GOT3 (cell line): ENCODE results near the gene ATP1B3.
"Not testable (repeated sequence)": the region's sequence is repeated elsewhere in the genome, so short reads cannot be mapped to it uniquely, and the experiment has no call there.

Source experiments
- DNase-seq: peaks from one replicate; lab custom pipeline; 2025; ENCODE audit warnings: mixed read lengths; lab: John Stamatoyannopoulos, UW

Gene ATP1B3

DNA sequence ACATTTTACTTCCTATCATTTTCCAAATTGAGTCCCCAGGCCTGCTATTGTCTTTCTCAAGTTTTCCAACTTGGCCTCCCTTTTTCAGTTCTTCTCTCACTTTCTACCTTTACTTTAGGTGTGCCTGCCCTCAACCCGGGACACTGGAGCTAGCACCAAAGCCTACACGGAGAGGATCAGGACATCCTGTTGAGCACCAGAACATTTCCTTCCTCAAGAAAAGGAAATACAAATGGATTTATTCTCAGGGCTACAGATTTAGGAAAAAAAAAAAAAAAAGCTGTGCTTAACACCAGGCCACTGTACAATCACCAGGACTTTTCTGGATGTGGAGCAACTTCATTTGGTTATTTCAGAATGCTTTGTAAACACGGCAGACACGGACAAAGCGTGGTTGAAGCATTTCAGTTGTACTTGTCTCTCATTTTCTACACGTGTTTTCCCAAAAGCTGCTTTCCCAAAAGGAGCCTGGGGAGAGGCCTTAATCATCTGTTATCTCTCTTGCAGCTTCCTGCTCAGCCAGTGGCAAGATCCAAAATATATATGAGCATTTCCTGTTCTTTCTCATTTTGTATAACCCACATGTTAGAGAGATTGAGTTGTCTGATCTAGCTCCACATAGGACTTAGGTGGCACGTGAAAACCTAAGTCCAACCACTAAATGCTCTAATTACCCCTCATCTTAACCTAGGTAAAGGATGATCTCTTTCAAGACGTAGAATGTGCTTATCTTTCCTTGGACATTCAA lies 15.5 kb upstream of the ATP1B3 start:
- DNase-seq: no peak

DNA sequence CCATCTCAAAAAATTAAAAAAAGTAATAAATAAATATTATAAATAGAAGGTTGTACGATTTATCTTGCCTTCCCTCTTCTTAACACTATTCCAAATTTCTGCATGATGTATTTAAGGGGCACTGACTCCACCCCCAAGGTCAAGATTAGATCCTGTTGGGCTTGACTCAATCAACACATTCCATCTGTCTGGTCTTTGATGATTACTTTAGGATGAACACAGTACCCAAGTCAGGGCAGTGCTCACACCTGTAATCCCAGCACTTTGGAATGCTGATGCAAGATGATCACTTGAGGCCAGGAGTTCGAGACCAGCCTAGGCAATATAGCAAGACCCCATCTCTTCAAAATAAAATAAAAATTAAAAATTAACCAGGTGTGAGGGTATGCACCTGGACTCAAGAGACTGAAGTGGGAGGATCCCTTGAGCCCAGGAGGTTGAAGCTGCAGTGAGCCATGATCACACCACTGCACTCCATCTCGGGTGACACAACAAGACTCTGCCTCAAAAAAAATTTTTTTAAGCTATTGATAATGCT lies 14.1 kb upstream of the ATP1B3 start:
- DNase-seq: no peak

DNA sequence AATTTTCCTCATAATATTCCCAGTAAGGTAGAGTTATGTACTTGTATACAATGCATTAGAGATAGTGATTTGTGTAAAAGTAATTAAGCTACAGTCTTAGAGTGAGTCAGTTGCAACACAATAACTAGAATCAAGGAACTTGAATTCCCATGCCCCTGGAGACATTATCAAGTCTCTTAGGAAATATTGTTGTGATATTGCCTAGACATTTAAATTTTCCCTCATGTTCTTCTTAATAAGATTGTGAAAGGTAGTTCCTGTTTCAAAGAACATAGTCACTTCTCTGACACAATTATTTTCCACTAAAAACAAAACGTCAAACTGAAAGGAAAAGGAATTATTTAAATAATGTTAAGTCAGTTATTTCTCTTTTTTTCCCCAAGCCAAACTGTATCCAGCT lies 13.0 kb upstream of the ATP1B3 start:
- DNase-seq: no peak

DNA sequence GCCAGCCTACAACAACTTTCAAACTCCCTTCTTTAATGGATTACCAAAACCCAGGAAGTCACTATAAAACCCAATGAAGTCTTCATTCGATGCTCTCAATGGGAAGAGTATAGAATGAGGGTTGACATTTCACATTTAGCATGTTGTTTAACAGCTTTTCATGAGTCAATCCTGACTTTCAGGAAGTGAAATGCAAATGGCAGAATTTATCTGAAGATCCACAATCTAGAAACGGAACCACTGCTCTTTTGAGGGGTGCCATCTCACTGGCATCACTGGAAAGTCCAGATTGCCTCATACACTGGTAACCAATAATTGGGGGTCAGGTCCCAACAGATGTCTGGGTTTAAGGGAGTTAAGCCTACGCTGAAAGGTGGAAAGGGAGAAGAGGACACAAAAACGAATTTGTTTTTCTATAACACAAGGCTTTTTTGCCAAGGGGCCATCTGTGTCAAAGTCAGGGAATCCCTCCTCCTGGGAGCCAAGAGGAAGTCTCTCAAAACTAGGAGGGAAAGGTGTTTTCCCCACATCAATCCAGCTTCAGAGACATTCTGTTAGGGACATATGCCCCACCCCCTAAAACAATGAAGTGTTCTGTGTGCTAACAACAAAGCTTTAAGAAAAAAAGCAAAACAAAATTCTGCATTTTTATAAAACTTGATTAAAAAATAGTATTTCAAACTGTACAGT lies 12.0 kb upstream of the ATP1B3 start:
- DNase-seq: no peak

DNA sequence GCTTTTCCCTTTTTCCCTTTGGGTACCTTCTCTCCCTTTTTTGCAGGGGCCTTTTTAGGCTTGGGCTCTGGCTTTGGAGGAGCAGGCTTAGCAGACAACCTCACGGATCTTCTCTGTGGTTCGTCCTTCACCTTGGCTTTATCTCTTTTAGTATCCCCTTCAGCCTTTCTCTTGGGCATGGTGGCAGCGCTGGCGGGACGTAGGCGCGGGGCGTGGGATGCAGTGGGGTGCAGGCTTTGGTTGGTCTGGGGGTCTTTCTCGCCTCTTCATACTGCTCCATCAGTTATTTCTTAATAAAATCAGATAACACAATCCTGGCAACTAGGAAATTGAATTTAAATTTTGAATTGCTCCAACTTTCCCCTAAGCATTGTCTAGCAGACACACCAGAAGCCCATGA lies 11.3 kb upstream of the ATP1B3 start:
- no peak for DNase-seq

DNA sequence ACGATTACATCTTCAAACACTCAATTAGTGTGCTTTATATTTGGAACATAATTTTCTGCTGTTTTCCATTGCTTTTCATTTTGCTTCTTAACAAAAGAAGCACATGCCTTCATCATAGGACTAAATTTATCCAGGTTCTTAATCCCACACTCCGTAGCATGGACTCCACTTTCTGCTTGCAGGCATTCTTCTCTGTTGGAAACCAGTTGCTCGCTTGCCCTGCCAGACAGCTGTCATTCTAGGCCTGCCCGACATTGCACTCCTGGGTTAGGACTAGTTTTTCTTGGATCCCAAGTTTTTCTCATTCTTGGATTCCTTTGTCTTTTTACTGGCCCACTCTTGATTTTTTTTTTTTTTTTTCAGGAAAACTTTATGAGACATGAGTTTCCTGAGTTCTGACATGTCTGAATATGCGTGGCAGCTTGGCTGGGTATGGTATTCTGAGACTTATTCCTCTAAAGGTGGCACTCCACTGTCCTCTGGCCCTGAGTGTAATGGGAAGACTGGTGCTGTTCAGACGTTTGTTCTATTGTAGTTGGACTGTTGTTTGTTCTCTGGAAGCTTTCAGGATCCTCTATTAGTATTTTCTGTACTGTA lies 6.3 kb upstream of the ATP1B3 start:
- no peak for DNase-seq

DNA sequence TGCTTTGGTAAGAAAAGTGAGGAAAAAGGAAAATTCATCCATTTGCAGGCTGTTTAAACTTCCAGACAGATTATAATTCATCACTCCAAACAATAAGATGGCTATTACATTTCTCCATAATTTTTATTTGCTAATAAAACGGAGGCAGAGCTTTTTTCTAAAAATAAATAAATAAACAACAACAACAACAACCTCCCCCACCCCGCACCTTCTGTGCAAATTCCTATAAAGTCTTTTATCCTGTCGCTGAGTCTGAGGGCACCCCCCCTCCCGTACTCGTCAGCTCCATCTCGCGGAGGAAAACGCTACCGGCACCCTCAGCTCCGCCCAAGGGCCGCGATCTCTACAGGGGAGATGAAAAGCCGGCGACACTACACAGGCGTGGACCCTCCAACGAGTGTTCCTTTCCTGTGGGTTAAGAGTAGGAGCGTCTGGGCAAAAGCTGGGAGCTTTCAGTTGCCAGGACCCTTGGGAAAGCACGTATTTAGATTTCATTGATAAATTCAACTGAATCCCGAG lies 1.0 kb upstream of the ATP1B3 start:
- DNase-seq: peak; percentile 33

DNA sequence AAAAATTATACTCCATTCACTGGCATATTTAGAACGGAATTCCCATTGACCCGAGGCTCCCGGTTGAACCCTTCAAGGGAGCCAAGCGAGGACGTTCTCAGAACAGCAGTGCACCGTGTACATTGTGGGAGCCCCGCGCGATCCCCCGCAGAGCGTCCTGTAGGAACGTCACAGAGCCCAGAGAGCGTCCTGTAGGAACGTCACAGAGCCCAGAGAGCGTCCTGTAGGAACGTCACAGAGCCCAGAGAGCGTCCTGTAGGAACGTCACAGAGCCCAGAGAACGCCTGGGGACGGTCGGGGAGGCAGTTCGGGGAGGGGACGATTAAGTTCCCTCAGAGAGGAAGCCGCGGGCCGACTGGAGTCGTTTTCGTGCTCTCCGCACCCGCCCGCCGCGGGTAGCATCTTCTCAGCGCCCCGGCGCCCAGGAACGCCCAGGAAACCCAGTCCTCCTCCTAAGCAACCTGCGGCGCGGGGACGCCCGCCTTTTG lies 506 bp upstream of the ATP1B3 start:
- no peak for DNase-seq

DNA sequence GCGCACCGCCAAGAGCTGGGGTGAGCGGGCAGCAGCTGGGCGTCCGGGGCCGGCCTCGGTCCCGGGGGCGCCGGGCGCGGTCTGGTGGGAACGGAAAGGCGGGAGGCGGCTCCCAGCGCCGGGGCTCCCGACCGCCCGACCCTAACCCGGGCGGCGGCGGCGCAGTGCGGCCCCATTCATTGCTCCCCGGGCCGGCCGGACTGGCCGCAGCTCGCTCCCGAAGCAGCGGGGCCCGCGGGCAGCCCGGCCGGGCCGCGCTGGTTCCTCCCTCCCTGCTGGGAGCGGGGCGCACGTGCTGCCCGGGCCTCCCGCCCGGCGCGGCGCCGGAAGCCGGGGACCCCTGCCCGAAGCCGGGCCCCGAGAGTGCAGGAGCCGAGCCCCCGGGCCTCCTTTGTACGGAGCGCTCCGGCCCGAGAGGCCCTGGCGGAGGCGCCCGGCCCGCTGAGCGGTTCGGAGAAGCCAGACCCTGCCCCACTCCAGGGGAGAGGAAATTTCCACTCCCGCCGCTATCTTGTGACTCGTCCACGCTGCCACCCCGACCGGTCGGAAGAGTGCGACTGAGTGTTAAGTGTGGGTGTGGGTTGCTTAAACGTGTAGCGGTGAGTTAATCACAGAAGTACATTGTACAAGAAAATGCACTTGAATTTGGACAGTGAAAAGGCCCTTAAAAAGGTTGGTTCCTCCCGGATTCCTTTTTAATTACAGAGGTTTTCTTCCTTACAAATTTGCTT lies 613 bp downstream of the ATP1B3 start:
- no peak for DNase-seq

DNA sequence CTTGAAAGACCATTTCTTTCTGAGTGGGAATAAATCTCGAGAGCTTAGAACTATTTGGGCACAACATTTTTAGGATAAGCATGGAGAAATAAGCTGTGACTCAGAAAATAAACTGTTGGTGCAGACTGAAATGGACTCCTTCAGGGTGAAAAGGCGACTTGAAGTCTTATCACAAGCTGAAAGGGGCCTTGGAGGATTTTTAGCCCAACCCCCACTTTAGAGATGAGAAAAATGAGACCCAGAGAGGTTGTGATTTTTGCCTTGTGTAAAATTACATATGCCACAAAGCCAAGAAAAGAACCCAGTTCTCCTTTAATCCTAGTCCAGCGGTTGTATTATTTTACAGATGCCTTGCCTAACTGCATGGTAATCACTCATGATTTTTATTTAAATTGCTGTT lies 1.5 kb downstream of the ATP1B3 start:
- no peak for DNase-seq

DNA sequence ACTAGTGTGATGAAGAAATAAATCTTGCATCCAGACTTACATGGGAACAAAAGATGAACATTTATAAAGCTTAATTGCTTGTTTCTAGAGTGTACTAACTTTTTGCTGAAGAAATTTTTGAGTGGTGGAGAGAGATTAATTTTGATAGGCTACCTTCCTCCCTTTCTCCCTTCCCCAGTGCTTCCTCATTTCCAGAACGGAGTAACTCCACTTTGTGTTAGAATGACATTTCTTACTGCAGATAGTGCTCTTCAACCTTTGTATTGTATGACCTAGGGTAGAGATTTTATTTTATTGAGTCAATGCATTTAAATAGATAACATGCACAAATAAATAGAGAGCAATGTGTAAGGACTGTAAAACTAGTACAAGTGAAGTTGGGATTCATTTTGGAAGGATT lies 1.9 kb downstream of the ATP1B3 start:
- no peak for DNase-seq

DNA sequence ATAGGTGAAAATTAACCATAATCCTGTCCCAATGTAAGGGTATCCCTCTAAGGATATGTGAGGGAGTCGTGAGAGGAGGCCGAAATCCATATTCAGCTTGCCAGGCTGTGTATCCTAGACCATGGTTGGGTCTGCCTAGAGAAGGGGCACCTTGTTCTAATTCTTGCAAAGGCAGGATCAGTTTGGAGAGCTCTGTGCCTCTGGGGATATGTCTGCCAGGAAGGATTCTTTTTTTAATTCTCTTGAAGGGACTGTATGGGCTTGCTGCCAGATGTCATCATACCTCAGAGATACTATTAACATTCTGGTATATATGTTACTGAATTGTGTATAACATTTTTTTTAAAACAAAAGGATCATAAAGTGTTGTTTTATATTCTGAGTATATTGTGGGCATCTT lies 2.4 kb downstream of the ATP1B3 start:
- DNase-seq: no peak

DNA sequence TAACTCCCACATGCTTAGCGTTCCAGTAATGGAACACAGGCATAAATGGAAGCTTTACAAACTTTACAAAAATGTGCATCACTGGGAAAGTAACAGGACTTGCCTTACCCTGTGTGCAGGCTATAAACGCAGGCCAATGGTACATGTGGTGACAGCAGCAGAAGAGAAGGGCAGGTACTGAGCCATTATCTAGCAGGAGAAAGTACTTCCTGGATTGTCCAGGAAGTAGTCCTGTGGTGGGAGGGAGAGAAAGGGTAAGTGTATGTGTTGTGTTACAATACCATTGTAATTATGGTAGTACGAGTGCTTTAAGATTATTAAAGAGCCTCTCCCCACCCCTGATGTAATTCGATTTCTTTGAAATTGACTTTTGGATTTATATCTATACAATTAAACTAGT lies 5.3 kb downstream of the ATP1B3 start:
- DNase-seq: no peak

DNA sequence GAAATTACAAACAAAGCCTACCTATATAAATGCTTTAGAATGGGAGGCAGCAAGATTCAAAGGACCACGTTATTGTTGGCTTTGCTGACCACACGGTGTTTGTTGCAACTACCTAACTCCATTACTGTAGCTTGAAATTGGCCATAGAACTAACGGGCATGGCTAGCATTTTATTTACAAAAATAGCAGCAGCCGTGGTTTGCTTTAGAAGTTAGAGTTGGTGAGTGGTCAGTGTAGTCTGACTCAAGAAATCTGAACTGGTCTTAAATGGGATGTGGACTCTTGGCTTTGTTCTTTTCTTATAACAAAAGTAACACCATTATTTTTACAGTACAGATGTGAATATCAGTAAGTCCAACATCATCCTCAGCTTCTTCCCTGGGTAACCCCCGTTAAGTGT lies 10.6 kb downstream of the ATP1B3 start:
- no peak for DNase-seq

DNA sequence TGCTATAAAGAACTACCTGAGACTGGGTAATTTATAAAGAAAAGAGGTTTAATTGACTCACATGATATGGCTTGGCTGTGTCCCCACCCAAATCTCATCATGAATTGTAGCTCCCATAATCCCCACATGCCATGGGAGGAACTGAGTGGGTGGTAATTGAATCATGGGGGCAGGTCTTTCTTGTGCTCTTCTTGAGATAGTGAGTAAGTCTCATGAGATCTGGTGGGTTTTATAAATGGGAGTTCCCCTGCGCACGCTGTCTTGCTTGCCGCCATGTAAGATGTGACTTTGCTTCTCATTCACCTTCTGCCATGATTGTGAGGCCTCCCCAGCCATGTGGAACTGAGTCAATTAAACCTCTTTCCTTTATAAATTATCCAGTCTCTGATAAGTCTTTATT lies 12.1 kb downstream of the ATP1B3 start:
- DNase-seq: not testable (repeated sequence)

DNA sequence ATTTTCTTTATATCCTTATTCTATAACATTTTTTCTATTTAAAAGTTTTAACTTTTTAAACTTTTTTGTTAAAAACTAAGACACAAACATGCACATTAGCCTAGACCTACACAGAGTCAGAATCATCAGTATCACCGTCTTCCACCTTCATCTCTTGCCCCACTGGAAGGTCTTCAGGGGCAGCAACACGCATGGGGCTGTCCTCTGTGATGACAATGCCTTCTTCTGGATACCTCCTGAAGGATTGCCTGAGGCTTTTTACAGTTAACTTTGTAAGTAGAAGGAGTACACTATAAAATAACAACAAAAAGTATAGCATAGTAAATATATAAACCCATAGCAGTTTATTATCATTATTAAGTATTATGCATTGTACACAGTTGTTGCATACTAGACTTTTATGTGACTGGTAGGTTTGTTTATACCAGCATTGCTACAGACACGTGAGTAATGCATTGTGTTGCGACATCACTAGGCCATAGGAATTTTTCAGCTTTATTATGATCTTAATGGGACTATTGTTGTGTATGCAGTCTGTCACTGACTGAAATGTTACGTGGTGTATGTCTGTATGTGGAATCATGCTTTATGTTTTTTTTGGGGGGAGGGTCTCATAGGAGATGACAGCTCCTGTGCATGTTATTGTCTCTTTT lies 18.2 kb downstream of the ATP1B3 start:
- no peak for DNase-seq

DNA sequence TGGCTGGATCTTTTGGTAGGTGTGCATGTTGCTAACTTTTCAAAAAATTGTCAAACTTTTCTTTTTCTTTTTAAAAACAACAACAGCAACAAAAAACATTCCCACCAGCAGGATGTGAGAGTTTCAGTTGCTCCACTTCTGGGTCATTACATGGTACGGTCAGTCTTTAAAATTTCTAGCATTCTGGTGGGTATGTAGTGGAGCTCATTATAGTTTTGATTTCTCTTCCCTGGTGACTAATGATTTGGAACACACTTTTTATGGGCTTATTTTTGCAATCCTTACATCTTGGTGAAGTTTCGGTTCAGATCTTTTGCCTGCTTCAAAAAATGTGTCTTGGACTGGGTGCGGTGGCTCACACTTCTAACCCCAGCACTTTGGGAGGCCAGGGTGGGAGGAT lies 19.3 kb downstream of the ATP1B3 start:
- DNase-seq: no peak

DNA sequence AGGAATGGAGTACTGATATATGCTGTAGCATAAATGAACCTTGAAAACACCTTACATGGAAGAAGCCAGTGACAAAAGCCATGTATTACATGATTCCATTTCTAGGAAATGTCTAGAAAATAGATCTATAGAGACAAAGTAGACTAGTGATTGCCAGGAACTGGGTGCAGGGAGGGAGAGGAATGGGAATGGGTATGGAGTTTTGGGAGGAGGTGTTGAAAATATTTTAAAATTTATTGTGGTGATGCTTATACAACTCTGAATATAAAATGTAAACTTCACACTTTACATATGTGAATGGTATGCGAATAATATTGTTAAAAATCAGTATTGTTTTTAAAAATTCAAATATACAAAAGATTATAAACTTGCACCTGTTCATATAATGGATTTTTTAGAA lies 22.5 kb downstream of the ATP1B3 start:
- no peak for DNase-seq

DNA sequence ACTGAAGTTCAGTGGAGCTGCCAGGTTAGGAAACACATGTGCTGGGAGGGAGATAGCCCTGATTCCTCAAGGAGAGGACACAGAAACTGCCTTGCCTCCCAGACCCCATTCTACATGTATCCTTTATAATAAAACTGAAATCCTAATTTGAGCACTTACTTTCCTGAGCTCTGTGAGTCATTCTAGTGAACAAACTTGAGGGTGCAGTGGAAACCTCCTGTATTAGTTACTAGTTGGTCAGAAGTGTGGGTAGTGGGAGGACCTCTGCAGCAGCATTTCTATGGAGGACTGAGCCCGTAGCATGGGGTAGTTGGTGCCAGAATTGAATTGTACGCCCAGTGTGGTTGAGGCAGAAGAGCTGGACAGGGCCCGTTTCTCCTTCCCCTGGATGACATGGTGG lies 23.9 kb downstream of the ATP1B3 start:
- DNase-seq: no peak

DNA sequence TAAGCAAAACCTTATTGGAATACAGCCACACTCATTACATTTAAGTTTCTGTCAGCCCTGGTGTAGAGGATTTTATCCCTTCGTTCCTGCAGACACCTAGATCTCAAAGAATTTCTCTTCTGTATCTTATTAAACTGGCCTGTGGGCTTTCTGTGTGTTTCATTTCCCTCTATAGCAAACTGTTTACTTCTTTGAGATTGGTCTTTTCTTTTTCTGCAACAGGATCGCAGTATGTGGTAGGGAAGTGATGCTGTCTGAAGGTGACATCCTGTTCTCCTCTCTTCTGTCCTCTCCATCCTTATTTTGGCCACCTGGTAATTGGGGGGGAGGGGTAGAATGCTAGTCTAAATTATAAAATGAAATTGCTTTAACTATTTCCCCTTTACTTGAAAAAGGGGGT lies 25.5 kb downstream of the ATP1B3 start:
- DNase-seq: no peak

DNA sequence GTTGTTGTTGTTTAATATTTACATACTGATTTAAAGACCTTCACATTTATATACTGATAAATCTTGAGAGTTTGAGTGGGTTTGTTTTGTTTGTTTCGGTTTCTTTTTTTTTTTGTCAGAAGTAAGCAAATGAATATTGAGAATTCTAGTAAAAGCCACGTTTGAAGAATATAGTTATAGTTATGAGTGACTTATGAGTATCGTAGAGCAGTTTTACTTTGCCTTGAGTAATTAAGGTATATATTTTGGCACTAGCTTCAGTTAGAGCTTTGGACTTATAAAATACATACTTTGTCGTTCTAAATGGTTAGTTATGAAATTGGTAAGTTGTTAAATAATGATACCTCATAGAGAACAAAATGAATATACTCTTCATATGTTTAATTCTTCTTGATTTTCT lies 27.8 kb downstream of the ATP1B3 start:
- no peak for DNase-seq

DNA sequence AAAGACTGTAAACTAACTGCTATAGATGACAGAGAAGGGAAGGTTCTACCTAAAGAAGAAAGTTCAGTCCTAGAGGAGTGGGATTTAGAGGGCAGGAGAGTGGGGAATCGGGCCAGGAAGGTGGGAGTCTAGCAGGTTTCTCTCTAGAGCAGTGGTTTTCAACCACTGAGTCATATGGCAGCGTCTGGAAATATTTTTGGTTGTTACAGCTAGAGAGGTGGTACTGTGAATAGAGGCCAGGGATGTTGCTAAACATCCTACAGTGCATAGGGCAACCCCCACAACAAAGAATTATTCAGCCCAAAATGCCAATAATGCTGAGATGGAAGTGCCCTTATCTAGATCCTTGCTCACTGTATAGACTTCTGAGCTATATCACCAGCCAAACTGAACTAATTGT lies 28.7 kb downstream of the ATP1B3 start:
- DNase-seq: no peak
